RWPE1 (cell line): ENCODE measurements around the gene NEUROD2.

ENCODE experiments used
- CTCF ChIA-PET: fragments of 350-600 bp; sonication (Branson Sonifier 250); formaldehyde crosslinking; extraction: SDS; loops from one replicate; lab custom pipeline; 2021; lab: Yijun Ruan, JAX
- POLR2A ChIA-PET: fragments of 400-600 bp; formaldehyde crosslinking; extraction: SDS; loops from one replicate; lab custom pipeline; 2020; ENCODE audit warnings: antibody characterized with exemption; ENCODE audit not compliant: low non-redundant PET; lab: Yijun Ruan, JAX
- DNase-seq: peaks from one replicate; pipeline ENCODE4 v3.0.0; 2012; ENCODE audit warnings: low spot score
- H3K27ac ChIP-seq: fragments of 450-650 bp; 2 replicates; pipeline ENCODE4 v1.5.1; 2017
- TF ChIP-seq, protein P1 (sequence below): fragments of 450-650 bp; conservative IDR thresholded peaks from 2 replicates; pipeline ENCODE4 v1.5.1; 2017; ENCODE audit warnings: low read depth, mild to moderate bottlenecking

Gene NEUROD2

DNA sequence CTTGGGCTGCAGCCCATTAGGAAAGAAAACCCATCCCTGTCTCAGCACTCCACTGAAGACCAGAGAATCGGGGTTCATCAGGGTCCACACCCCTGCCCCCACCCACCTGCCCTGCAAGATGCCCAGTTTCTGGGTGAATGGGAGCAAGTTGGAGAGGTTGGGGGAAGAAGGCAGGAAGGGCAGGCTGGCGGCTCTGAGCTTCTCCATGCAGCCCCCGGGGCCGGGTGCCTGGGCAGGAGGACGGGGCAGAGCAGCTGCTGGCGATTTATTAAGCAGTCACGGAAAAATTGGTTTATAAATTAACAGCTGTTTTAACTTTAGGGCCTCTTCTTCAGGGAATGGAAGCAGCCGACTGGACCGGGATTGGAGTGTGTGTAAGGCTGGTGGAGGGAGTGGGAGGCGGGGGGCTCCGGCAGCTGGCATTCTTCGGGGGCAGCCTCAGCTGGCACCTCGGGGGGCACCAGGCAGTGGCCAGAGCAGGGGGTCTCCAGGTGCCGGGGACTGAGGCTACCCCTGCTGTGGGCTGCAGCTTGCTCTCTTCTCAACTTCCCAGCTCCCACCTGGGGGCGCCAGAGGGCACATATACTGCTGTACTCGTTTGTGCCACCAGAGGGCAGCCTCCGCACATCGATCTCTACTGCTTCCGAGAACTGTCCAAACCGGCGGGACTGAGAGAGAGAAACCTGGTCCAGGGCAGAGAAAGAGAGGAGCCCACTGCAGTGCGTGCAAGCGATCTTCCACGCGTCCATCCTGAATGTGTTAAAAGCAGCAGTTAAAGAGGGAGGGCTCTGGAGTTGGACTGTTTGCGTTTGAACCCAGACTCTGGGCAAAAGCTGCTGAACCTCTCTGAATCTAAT is 14.0 kb upstream of the NEUROD2 start:
- TF ChIP-seq, protein P1, sequence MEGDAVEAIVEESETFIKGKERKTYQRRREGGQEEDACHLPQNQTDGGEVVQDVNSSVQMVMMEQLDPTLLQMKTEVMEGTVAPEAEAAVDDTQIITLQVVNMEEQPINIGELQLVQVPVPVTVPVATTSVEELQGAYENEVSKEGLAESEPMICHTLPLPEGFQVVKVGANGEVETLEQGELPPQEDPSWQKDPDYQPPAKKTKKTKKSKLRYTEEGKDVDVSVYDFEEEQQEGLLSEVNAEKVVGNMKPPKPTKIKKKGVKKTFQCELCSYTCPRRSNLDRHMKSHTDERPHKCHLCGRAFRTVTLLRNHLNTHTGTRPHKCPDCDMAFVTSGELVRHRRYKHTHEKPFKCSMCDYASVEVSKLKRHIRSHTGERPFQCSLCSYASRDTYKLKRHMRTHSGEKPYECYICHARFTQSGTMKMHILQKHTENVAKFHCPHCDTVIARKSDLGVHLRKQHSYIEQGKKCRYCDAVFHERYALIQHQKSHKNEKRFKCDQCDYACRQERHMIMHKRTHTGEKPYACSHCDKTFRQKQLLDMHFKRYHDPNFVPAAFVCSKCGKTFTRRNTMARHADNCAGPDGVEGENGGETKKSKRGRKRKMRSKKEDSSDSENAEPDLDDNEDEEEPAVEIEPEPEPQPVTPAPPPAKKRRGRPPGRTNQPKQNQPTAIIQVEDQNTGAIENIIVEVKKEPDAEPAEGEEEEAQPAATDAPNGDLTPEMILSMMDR, result peak; percentile 98
- ChIA-PET POLR2A (no interaction called here), CTCF (interaction anchor here (0.5 to 5.0 kb wide), 52 partner anchors 10 to 991 kb away, joined by 3 to 66 read pairs (median 4); partner anchors contain the start of genes ERBB2, GSDMB, IKZF3 and PGAP3)
- DNase-seq, result peak; percentile 80
- H3K27ac ChIP-seq, result peak overlapping the region; percentile 23

DNA sequence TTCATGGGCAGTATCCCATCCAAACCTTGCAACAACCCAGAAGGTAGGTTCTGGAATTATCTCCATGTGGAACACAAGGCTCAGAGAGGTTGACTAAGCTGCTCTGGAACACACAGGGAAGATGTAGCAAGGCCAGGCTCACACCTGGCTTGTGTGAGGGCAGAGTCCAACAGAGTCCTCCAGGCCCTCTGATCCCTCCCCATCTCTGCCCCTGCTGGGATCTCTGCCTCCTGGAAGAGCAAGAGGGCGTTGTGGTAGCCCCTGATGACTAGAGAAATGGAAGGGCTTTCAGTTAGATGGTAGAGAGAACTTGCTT is 12.0 kb upstream of the NEUROD2 start:
- H3K27ac ChIP-seq, result peak overlapping the region; percentile 80; the same call in 1 of the 2 replicates
- ChIA-PET CTCF (interaction anchor here (0.6 to 1.3 kb wide), 3 partner anchors 86 to 361 kb away, joined by 3 to 4 read pairs (median 4); partner anchors contain the start of gene PSMD3), POLR2A (interaction anchor here (1.3 kb wide), 1 partner anchor 46 kb away, joined by 4 read pairs; no protein-coding TSS in a partner anchor)
- DNase-seq, result no peak
- TF ChIP-seq, protein P1, result no peak

DNA sequence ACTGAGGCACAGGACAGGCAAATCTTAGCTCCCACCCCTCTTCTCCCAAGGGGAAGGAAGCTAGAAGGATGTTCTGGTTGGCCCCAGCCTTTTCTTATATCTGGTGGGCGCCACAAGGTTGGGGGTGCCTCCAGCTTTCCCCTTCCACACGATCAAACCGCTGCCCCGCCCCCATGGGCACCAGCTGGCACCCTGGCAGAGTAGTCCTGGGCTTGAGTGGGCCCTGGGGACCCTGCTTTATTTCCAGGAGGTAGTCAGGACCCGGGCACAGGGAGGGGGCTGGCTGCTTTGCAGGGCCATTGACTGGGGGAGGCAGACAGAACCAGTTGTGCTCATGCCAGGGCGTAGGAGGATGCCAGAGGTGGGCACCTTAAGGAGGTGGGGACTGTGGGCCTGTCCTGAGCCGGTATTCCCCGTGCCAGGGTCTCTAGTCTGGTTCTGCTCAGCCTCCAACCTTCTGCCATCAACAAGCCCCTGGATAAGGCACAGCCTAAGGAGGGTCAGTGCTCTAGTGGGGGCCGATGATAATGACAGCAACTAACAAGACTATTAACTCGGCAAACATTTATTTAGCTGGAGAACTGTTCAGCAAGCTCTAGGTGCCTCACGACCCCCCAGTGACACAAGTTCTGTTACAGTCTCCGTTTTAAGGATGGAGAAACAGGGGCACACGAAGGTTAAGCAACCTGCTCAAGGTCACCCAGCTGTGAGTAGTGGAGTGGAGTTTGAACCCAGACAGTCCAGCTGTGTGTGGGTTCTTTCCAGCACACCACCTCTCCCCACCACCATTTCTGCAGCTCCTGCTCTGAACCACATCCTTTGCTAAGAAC is 11.5 kb upstream of the NEUROD2 start:
- H3K27ac ChIP-seq, result peak overlapping the region; percentile 80
- POLR2A ChIA-PET, result interaction anchor here (1.3 kb wide), 1 partner anchor 45 kb away, joined by 4 read pairs; no protein-coding TSS in a partner anchor
- CTCF ChIA-PET, result interaction anchor here (0.6 to 1.9 kb wide), 8 partner anchors 11 to 413 kb away, joined by 3 to 6 read pairs (median 4); partner anchors contain the start of genes PNMT and PSMD3
- no peak for DNase-seq
- TF ChIP-seq, protein P1, result no peak

DNA sequence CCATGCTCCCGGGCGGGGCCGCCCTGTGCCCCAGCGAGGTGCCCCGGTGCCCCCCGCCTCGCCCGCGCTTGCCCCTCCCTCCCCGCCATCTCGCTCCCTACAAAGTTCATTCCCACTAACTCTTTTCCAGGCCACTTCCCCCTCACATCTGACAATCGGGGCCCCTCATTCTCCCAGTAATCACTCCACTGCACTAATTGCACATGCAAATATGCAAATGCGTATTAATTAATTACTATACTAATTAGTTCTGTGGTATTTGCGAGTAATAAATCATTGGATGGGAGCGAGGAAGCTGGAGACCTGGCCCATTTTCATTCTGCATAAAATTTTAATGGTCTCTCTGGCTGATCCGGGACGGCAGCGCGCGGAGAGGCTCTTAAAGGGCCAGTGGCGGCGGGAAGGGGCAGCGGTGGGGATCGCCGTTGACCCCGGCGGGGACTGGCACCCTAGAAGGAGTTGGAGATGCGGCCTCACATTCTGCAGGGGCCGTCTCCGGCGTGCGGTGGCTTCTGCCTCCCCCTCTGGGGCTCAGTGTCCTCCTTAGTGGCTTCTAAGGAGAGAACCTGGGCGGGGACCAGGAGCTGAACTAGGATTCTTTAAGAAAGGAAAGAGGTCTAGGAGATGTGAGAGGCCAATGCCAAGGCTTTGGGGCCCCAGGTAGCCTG is 10.7 kb upstream of the NEUROD2 start:
- H3K27ac ChIP-seq, result peak overlapping the region; percentile 80
- CTCF ChIA-PET, result interaction anchor here (0.6 to 1.9 kb wide), 6 partner anchors 12 to 412 kb away, joined by 3 to 6 read pairs (median 4); partner anchors contain the start of genes PNMT and PSMD3
- TF ChIP-seq, protein P1, result no peak
- peak; percentile 59 for DNase-seq
- POLR2A ChIA-PET, result interaction anchor here (1.3 kb wide), 1 partner anchor 45 kb away, joined by 4 read pairs; no protein-coding TSS in a partner anchor

DNA sequence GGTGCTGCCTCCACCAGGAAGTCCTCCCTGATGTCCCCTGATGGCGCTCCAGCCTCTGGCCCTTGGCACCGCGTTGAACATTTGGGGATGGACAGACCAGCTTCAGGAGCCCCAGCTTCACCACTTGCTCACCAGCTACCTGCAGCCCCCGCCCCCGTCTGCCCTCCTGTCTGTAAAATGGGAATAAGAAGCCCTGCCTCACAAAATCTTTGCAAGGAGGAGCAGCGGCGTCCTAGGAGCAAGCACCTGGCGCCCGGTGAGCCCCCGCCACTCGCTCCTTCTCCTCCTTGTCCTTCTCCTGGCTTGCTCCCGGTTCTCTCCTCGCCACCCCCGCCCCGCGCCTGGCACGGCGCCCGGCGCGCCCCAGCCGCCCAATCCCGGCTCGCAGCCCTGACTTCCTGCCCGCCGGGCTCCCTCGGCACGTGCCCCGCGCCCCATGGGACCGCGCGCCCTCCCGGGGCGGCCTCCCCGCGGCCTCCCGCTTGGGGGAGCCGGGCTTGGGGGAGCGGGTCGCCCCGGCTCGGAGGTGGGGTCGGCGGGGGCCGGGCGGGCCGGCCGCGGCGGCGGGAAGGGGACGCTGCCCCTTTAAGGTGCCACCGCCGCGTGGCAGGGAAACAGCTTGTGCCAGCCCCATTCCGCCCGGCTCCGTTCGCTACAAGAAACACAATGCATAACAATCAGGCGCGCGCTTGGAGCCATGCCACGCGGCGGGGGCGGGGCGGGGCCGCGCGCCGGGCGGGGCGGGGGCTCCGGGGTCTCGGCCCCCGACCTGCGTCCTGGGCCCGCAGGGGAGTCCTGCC is 9.9 kb upstream of the NEUROD2 start:
- peak; percentile 82 for DNase-seq
- POLR2A ChIA-PET, result interaction anchor here (0.5 kb wide), 1 partner anchor 101 kb away, joined by 4 read pairs; no protein-coding TSS in a partner anchor
- CTCF ChIA-PET, result interaction anchor here (0.6 to 1.9 kb wide), 4 partner anchors 8 to 70 kb away, joined by 3 to 6 read pairs (median 4); no protein-coding TSS in a partner anchor
- TF ChIP-seq, protein P1, result no peak
- peak overlapping the region; percentile 80 for H3K27ac ChIP-seq
